Central memory CD4-positive, alpha-beta T cell (primary cell): Measurements from ENCODE around the gene KRT73.

Source experiments
- DNase-seq: peaks from one replicate; pipeline ENCODE4 v3.0.0; 2022
- total RNA-seq, 3 experiments: gene quantifications; one replicate each; lab custom pipeline; 2026; lab: John Stamatoyannopoulos, UW

KRT73 gene
- total RNA-seq, result 0.11 to 6.2 (median 5.1) reads per million in 3 experiments

GRCh38 chr12:52618216-52618615 is at the start of gene KRT73:
Gene KRT73 (minus strand): TSS chr12:52618559. CDS start chr12:52618524, 35 bp downstream.
- DNase-seq, result no peak

DNA sequence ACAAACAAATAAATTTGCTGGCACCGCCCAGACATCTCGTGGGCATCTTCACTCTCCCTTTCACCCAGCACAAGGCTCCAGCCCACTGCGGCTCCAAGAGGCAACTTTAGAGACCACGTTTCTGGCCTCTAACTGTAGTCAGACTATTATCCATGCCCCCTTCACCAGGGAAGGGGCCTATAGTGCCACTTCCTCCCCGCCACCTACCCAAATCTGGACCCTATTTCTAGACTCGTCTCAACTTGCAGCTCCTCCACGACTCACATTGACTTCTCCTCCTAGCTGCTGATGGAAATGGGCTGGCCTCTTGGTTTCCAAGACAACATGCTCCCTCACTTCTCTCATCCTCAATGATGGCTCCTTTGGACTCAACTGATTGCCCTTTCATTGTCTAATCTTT is 49.6 kb upstream of the KRT73 start:
- no peak for DNase-seq

DNA sequence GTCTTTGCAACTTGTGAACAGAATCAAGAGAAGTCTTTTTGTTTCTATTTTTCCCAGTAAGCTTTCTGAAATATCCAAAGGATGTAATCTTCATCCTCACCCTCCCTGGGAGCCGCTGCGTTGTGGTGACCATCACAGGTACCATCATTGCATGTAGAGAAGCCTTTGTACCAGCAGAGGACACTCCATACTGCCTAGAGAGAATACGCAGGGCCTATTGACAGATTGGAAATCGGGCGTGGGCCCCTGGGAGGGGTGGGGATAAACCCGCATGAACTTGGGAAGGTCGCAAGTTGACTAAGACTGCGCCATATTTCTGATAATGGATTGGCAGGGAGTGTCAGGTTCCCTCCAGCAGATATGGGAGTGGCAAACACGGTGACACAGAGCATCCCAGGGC is 49.1 kb upstream of the KRT73 start:
- DNase-seq, result no peak

- no peak for DNase-seq
Measured at GRCh38 chr12:52666471-52666870, 48.1 kb upstream of the KRT73 start.

- DNase-seq, result no peak
Measured at GRCh38 chr12:52663420-52663819, 45.1 kb upstream of the KRT73 start.

GRCh38 chr12:52662918-52663229 is 44.5 kb upstream of the KRT73 start:
- DNase-seq, result no peak

DNA sequence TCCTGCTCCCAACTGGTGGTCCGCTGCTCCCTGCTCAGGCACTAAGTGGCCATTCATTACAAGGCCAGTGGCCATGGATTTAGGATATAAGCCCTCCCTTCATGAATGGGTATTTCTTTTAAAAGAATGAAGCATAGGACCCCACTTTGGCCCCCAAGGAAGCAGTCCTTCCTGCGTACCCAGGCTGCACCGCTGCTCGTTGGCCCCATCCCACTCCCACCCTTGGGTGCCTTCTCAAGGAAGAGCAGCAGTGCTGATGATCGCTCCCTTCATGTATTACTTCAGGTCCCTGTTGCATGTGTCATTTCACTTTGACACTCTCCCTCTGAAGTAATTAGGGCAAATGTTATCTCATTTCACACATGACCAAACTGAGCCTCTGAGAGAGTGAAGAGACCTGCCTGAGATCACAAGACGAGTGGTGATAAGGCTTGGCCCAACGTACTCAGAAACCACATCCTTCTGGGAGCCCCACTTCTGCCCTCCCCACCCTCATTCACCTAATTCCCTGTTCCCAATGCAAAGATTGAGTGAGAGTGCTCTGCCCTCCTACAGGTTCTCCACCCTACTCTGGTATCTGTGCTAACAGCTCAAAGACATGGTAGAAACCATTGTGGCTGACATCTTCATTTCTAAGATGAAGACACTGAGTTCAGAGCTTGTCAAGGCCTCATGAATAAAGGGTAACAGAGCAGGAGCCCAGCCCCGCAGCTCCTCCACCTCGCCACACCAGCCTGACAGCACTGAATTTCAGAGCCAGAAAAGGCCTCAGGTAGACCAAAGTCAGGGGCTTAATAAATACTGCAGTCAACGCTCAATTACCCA is 43.9 kb upstream of the KRT73 start:
- DNase-seq, result no peak

GRCh38 chr12:52661668-52662067 is 43.3 kb upstream of the KRT73 start:
- DNase-seq, result no peak

DNA sequence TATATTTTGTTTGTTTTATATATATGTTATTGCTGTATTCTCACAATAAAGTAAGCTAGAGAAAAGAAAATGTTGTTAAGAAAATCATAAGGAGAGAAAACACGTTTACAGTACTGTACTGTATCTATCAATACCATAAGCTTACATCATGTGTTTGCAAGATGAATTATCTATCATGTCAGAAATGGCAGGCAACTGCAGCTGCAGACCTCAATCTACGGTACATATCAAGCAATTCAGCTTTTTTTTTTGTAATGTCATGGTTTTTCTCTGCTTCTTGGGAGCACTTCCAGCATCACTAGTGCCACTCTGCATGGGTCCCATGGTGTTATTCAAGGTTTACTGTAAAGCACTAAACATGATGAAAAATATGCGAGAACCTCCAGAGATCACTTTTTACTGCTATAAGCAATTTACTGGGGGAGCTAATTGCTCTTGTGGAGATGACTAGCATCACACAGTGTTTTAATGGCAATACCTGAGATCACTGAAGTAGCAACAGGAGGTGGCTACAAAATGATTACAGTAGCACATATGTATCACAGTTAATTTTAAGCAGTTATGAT is 42.7 kb upstream of the KRT73 start:
- DNase-seq, result no peak

- DNase-seq, result no peak
Measured at GRCh38 chr12:52659951-52660350, 41.6 kb upstream of the KRT73 start.

DNA sequence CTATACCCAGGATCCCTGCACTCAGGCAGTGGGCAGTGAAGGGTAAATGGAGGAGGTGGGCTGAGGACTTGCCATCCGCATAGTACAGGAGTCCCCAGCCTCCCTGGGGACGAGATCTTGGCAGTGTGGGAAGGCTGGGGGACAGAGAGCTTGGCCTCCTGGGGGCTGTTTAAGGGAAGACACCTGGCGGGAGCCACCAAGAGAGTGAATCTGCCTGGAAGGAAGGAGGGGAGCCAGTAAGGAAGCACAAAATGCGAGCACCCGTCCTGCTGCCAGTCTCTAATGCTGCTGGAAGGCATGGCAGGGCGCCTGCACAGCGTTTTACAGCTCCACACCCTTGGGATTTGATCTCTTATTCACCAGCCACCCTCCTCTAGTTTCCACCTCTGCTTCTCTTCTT is 41.0 kb upstream of the KRT73 start:
- no peak for DNase-seq

DNA sequence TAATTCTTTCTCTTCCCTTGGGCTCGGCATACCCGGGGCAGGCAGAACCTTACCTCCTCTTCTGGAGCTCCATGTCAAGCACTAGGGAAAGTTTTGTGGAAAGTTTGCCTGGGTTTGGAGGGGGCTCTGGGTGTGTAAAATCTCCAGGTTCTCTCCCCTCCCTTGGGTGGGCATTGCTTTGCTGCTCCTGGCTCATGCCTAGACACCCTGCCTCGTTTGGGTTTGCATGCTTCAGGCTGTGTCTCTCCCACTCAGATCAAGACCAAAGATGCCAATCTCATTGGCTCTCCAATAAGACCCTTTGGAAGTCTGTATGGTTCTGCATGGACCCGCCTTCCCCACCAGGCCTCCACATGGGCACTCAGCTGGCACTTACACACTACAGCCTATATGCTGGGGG is 39.8 kb upstream of the KRT73 start:
- DNase-seq, result no peak

DNA sequence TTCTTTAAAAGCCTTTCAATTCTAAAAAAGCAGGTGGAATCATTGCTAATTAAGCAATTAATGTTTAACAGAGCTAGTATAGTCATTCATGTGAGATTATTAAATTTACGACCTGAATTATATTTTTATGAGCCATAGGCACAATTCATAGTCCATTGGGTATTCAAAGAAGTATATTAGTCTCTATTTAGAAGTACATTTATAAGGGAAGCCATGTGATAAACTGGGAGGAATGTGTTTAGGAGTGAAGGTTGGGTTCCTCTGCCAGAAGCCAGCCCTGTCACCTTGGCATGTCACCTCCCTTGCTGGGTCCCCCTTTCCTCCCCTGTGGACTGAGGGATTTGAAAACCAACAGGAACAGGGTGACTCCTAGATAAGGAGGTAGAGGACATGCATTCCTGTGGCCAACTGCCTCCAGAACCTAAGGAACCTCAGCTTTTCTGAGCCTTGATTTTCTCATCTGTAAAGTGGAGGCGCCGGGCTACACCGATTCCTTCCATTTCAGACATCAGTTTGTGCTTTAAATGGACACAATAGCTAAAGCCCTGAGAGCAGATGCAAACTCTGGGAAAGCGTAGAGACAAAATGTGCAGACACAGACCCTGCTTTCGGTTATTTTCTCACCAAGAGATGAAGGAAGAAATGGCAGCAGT is 39.0 kb upstream of the KRT73 start:
- DNase-seq, result no peak

- DNase-seq, result no peak
Measured at GRCh38 chr12:52656616-52657015, 38.3 kb upstream of the KRT73 start.

DNA sequence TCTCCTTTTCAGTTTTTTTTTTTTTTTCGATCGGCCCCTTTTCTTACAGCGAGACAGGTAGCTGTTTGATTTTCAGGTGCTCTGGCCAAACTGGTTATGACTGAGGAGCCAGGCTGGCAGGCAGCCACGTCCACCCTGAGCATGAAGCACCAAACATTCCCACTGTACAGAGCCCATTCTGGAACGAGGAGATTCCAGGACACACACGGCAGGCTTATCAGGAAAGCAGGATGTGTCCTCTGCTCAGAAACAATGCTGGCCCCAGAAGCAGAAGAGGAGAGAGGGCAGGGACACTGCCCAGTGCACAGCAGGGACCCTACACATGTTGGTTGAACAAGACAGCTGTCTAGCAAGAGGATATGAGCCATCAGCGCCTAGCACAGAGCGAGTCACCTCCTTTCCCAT is 37.4 kb upstream of the KRT73 start:
- no peak for DNase-seq

GRCh38 chr12:52655251-52655650 is 36.9 kb upstream of the KRT73 start:
- no peak for DNase-seq

DNA sequence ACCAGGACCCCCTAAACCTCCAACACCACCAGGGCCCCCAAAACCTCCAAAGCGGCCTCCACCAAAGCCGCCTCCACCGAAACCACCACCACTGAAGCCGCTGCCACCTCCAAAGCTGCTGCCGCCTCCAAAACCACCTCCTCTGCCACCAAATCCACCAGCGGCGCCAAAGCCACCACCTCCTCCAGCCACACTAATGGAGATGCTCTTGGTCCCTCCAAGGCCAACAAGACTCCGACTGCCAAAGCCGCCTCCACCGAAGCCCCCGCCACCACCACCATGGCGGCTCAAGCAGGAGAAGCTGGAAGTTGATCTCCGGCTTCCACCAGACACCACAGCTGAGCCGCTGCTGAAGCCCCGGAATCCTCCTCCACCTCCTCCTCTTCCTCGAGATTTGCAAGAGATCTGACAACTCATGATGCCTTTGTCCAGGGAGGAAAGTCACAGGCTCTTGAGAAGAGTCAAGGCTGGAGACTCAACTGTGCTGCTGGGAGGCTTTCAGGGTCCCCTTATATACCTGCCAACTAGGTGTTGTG is 33.4 kb upstream of the KRT73 start, which contains the start of gene KRT2:
Gene KRT2, minus strand, starts transcription at position 486 of the 536 bp plus-strand sequence. Its CDS starts 69 bp downstream, at position 417.
- no peak for DNase-seq

DNA sequence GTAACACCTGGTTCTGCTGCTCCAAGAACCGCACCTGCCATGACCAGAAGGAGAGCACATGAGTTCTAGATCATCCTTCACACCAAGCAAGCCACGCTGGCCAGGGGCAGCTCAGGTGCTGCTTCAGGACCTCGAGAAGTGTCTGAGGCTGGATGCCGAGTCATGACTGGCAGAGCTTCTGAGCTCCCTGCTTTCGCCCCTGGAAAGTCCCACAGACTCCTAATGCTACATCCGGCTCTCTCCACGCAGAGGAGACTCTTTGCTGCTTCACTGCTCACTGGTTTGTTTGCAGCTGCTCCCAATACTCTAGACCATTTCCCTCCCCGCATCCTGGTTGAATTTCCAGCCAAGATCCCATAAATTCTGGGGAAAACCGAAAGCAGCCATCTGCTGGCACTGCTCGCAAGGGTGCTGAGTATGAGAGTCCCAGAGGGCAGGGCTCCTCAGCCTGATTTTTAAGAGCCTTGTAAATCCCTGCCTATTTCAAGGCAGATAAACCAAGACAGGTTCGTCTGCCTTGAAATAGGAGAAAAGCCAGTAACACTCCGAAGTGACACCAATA is 32.2 kb upstream of the KRT73 start:
- DNase-seq, result no peak

- no peak for DNase-seq
Measured at GRCh38 chr12:52649066-52649465, 30.7 kb upstream of the KRT73 start.

DNA sequence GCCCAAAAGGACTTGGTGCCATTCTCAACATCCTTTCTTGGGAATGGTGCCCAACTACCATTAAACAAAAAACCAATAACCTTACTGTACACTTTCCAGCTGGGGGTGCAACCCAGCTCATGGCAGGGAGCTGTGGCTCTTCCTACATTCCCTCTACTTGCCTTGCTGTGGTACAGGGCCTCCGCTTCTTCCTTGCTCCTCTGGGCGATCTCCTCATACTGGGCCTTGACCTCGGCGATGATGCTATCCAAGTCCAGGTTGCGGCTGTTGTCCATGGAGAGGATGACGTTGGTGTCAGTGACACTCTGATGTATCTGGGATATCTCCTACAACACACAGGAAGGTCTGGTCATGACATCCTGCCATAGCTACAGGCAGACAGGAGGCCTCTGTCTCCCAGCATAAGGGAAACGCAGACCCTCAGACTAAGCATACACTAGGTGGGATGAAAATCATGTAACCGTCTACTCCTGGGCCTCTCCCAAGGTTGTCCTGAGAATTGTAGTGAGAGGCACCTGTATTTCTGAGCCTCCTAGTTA is 29.7 kb upstream of the KRT73 start:
- no peak for DNase-seq

GRCh38 chr12:52647601-52648000 is 29.2 kb upstream of the KRT73 start:
- DNase-seq, result no peak

- DNase-seq, result no peak
Measured at GRCh38 chr12:52646613-52647012, 28.3 kb upstream of the KRT73 start.

- DNase-seq, result no peak
Measured at GRCh38 chr12:52645982-52646381, 27.6 kb upstream of the KRT73 start.
